Liver (tissue), 9 donors: ENCODE results near the gene DYSF. TPM values are rescaled to one million over a fixed set of nuclear protein-coding genes. Genes with fewer than 3 reads are reported as not detected.
"Not testable (repeated sequence)": the region's sequence is repeated elsewhere in the genome, so short reads cannot be mapped to it uniquely, and the experiment has no call there.

Source experiments
- DNase-seq: peaks from one replicate; pipeline ENCODE4 v3.0.0-alpha.2; 2017; ENCODE audit warnings: low spot score
- H3K27ac ChIP-seq, 2 donors: one replicate each; pipeline ENCODE4 v1.7.0; 2013; ENCODE audit warnings: inconsistent platforms in 2 of 2, low read length in 2 of 2, control low read depth in 1 of 2, low read depth in 1 of 2, mild to moderate bottlenecking in 1 of 2
- H3K27me3 ChIP-seq, 4 donors: one replicate each; pipeline versions ENCODE4 v1.6.1 to v1.7.0; 2013; ENCODE audit warnings: low read length in 3 of 4, inconsistent platforms in 1 of 4, mild to moderate bottlenecking in 1 of 4, moderate library complexity in 1 of 4; ENCODE audit not compliant: control insufficient read depth in 4 of 4, insufficient read depth in 4 of 4
- H3K36me3 ChIP-seq, 4 donors: one replicate each; pipeline versions ENCODE4 v1.6.1 to v1.7.0; 2013; ENCODE audit warnings: low read length in 3 of 4, mild to moderate bottlenecking in 3 of 4, low read depth in 1 of 4, moderate library complexity in 1 of 4; ENCODE audit not compliant: control insufficient read depth in 4 of 4, insufficient read depth in 3 of 4
- H3K4me1 ChIP-seq, 4 donors: one replicate each; pipeline versions ENCODE4 v1.6.1 to v1.7.0; 2013; ENCODE audit warnings: low read length in 3 of 4, mild to moderate bottlenecking in 3 of 4, moderate library complexity in 1 of 4; ENCODE audit not compliant: control insufficient read depth in 4 of 4, insufficient read depth in 4 of 4
- H3K4me3 ChIP-seq, 3 donors: one replicate each; pipeline versions ENCODE4 v1.6.1 to v1.7.0; 2013; ENCODE audit warnings: low read length in 3 of 3, control low read depth in 1 of 3, low read depth in 1 of 3, mild to moderate bottlenecking in 1 of 3
- H3K9ac ChIP-seq, 2 donors: one replicate each; pipeline ENCODE4 v1.7.0; 2013; ENCODE audit warnings: low read length in 2 of 2, mild to moderate bottlenecking in 2 of 2, moderate library complexity in 2 of 2, control low read depth in 1 of 2, low read depth in 1 of 2
- H3K9me3 ChIP-seq, 4 donors: one replicate each; pipeline versions ENCODE4 v1.6.1 to v1.7.0; 2013; ENCODE audit warnings: low read length in 3 of 4; ENCODE audit not compliant: control insufficient read depth in 4 of 4
- EGR1 ChIP-seq, 2 donors: IDR thresholded peaks; 2 replicates each; pipeline ENCODE4 v1.6.1; 2016 to 2018; ENCODE audit warnings: antibody characterized with exemption in 2 of 2, low read depth in 2 of 2
- FOXA1 ChIP-seq: IDR thresholded peaks from 2 replicates; pipeline ENCODE4 v1.6.1; 2016; ENCODE audit warnings: antibody characterized with exemption
- GABPA ChIP-seq, 2 donors: IDR thresholded peaks in 1 of 2; conservative IDR thresholded peaks in 1 of 2; 2 replicates each; pipeline ENCODE4 v1.6.1; 2016; ENCODE audit warnings: antibody characterized with exemption in 2 of 2, mild to moderate bottlenecking in 1 of 2, moderate library complexity in 1 of 2
- HNF4A ChIP-seq, 2 donors: conservative IDR thresholded peaks; 2 replicates each; pipeline ENCODE4 v1.6.1; 2016; ENCODE audit warnings: antibody characterized with exemption in 2 of 2, mild to moderate bottlenecking in 2 of 2
- NR2F2 ChIP-seq: IDR thresholded peaks from 2 replicates; pipeline ENCODE4 v1.6.1; 2016; ENCODE audit warnings: antibody characterized with exemption
- RAD21 ChIP-seq, 2 donors: IDR thresholded peaks; 2 replicates each; pipeline ENCODE4 v1.6.1; 2016; ENCODE audit warnings: antibody characterized with exemption in 2 of 2, mild to moderate bottlenecking in 2 of 2
- RXRA ChIP-seq, 2 donors: IDR thresholded peaks; 2 replicates each; pipeline ENCODE4 v1.6.1; 2017 to 2018; ENCODE audit warnings: antibody characterized with exemption in 2 of 2, mild to moderate bottlenecking in 1 of 2
- TAF1 ChIP-seq: conservative IDR thresholded peaks from 2 replicates; pipeline ENCODE4 v1.6.1; 2016; ENCODE audit warnings: antibody characterized with exemption, mild to moderate bottlenecking
- WGBS: extraction: QIAGEN DNeasy Blood & Tissue Kit; methylation state at CpG from one replicate; pipeline ENCODE4 v1.1.7; 2013; 5-methylcytosine and 5-hydroxymethylcytosine counted together
- polyA plus RNA-seq, 2 donors: library from polyadenylated mRNA; stranded (reverse) in 1 of 2; unstranded in 1 of 2; fragments of 200-250 nt in 1 of 2; fragments of >200 nt in 1 of 2; fragmentation: Nextera tagmentation in 1 of 2; extraction: Ambion mirVana in 1 of 2; gene quantifications; one replicate each; pipeline versions ENCODE4 v1.2.1 to v1.2.3, GENCODE V29; 2013 to 2015
- total RNA-seq, 2 donors: library from RNA; depleted of rRNA; stranded (reverse); fragments of >200 nt; gene quantifications; one replicate each; pipeline ENCODE4 v1.2.3, GENCODE V29; 2014
- TF ChIP-seq, protein P1 (sequence below): IDR thresholded peaks from 2 replicates; pipeline ENCODE4 v1.6.1; 2016; ENCODE audit warnings: antibody characterized with exemption, mild to moderate bottlenecking
- TF ChIP-seq, protein P2 (sequence below): IDR thresholded peaks from 2 replicates; pipeline ENCODE4 v1.6.1; 2016; ENCODE audit warnings: antibody characterized with exemption
- donor health status: healthy.
- donor health status: healthy.
- donor health status: healthy.
- donor health status: healthy.
- donor health status: healthy.

Gene DYSF
- total and polyA plus RNA-seq, 4 donors = 8.5 to 20.8 (median 13.6) TPM

DNA sequence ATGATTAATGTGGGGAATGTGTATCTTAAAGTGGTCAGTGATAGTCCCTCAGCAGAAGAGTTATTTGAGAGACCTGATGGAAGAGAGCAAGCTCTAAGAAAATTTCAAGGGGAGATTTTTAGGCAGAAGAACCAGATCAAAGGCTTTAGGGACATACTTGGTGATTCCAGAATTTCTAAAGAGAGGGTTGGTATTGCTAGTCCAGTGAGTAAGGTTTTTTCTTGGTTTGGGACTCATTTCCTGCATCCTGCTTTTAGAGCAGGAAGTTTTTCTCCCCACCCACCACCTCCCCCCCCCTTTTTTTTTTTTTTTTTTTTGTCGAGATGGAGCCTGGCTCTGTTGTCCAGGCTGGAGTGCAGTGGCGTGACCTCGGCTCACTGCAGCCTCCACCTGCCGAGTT is 42.7 kb upstream of the DYSF start (continued):
- no peak for TF ChIP-seq NR2F2

DNA sequence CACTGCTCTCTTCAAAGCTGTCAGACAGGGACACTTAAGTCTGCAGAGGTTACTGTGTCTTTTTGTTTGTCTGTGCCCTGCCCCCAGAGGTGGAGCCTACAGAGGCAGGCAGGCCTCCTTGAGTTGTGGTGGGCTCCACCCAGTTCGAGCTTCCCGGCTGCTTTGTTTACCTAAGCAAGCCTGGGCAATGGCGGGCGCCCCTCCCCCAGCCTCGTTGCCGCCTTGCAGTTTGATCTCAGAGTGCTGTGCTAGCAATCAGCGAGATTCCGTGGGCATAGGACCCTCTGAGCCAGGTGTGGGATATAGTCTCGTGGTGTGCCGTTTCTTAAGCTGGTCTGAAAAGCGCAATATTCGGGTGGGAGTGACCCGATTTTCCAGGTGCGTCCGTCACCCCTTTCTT is 36.5 kb upstream of the DYSF start:
- peaks cover 2 to 24% (median 10%) of the 10 kb centered on the region in 4 donors for H3K4me1 ChIP-seq
- H3K36me3 ChIP-seq, H3K9me3 ChIP-seq, H3K27ac ChIP-seq, DNase-seq, H3K4me3 ChIP-seq, H3K9ac ChIP-seq, H3K27me3 ChIP-seq: not testable (repeated sequence)
- WGBS = 13% methylated on average over 9 of the region's 15 CpGs

DNA sequence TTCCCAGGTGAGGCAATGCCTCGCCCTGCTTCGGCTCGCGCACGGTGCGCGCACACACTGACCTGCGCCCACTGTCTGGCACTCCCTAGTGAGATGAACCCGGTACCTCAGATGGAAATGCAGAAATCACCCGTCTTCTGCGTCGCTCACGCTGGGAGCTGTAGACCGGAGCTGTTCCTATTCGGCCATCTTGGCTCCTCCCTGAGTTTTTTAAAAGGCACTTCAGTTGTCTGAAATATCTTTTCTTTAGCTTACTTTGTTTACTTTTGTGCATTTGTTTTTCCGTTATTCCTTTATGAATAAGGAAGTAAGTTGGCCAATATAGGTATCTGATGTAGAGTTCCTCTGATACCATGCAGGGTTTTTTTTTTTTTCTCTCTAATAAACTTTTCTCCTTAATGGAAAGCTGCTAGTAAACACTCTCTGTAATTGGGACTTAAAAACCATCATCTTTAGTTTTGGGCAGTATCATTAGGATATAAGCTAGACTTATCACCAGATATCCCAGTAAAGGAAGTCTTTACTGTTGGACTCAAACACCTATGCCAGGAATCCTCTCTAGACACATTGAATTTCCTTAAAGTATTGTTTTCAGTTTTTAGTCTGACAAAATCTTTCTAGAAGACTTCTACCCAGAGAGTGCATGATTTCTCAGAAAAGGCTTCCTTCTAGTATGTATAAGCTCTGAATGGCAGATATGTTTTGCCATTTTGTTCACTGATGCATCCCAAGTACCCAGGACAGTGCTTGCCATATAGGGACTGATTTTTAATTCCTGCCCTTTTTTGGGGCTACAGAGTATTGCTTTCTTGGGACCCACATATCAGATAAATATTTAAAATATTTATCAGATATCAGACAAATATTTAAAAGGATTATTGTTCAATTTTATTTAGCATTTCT is 35.8 kb upstream of the DYSF start:
- no peak for DNase-seq
- no peak overlapping the region for H3K4me3 ChIP-seq
- H3K27me3 ChIP-seq = no peaks in the 10 kb centered on the region
- peak overlapping the region in 1 of 2 donors; percentile 39 for H3K9ac ChIP-seq
- no peak for TF ChIP-seq HNF4A (conservative IDR thresholded peaks at IDR 0.05)
- no peaks in the 10 kb centered on the region for H3K9me3 ChIP-seq
- 38% methylated on average over 7 of the region's 16 CpGs for WGBS
- peaks cover 2 to 24% (median 10%) of the 10 kb centered on the region in 4 donors for H3K4me1 ChIP-seq
- H3K36me3 ChIP-seq = no peaks in the 10 kb centered on the region
- H3K27ac ChIP-seq = peak overlapping the region; percentile 12 to 31

DNA sequence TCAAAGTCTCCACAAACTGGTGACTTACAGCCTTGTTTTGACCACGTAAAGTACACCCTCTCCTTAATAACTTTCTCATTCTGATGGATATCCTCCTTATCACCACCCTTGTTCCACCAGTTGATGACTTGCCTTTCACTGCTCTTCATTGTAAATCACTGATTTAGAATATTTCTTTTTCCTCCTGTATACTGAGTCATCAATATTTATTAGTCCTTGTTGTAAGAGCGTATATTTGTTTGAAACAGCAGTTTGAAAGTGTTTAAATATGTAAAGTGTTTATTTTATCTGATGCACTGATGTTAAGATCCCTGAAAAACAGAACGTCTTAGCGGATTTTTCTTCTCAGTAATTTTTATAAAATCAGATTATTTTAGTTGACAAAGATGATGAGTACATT is 34.2 kb upstream of the DYSF start:
- peaks cover 0 to 15% (median 9%) of the 10 kb centered on the region in 4 donors for H3K36me3 ChIP-seq
- H3K9ac ChIP-seq = no peak overlapping the region
- H3K9me3 ChIP-seq = no peaks in the 10 kb centered on the region
- no peak for DNase-seq
- H3K4me3 ChIP-seq = no peak overlapping the region
- peaks cover 2 to 24% (median 10%) of the 10 kb centered on the region in 4 donors for H3K4me1 ChIP-seq
- no peak overlapping the region for H3K27ac ChIP-seq
- 87% methylated on average over 4 of the region's 4 CpGs for WGBS
- TF ChIP-seq EGR1 (IDR thresholded peaks at IDR 0.05; ENCODE audit: low read depth in 2 of 2) = no peak
- TF ChIP-seq RAD21 (IDR thresholded peaks at IDR 0.05) = no peak
- TF ChIP-seq, protein P1, sequence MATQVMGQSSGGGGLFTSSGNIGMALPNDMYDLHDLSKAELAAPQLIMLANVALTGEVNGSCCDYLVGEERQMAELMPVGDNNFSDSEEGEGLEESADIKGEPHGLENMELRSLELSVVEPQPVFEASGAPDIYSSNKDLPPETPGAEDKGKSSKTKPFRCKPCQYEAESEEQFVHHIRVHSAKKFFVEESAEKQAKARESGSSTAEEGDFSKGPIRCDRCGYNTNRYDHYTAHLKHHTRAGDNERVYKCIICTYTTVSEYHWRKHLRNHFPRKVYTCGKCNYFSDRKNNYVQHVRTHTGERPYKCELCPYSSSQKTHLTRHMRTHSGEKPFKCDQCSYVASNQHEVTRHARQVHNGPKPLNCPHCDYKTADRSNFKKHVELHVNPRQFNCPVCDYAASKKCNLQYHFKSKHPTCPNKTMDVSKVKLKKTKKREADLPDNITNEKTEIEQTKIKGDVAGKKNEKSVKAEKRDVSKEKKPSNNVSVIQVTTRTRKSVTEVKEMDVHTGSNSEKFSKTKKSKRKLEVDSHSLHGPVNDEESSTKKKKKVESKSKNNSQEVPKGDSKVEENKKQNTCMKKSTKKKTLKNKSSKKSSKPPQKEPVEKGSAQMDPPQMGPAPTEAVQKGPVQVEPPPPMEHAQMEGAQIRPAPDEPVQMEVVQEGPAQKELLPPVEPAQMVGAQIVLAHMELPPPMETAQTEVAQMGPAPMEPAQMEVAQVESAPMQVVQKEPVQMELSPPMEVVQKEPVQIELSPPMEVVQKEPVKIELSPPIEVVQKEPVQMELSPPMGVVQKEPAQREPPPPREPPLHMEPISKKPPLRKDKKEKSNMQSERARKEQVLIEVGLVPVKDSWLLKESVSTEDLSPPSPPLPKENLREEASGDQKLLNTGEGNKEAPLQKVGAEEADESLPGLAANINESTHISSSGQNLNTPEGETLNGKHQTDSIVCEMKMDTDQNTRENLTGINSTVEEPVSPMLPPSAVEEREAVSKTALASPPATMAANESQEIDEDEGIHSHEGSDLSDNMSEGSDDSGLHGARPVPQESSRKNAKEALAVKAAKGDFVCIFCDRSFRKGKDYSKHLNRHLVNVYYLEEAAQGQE = no peak
- no peak for TF ChIP-seq NR2F2
- TF ChIP-seq TAF1 = no peak
- no peak for TF ChIP-seq RXRA (IDR thresholded peaks at IDR 0.05)
- no peak for TF ChIP-seq FOXA1
- TF ChIP-seq, protein P2, sequence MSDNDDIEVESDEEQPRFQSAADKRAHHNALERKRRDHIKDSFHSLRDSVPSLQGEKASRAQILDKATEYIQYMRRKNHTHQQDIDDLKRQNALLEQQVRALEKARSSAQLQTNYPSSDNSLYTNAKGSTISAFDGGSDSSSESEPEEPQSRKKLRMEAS = no peak
- TF ChIP-seq GABPA (IDR thresholded peaks at IDR 0.05 in 1 of 2, conservative IDR thresholded peaks at IDR 0.05 in 1 of 2) = no peak
- H3K27me3 ChIP-seq = no peaks in the 10 kb centered on the region
